Measurements from ENCODE around the gene SCYL3. TPM values are rescaled to one million over a fixed set of nuclear protein-coding genes. Genes with fewer than 3 reads are reported as not detected.
A peak's percentile ranks its signal among the peaks of the same experiment; 100 is the strongest.

The SCYL3 gene
- total RNA-seq, 1 experiment from 2014 or later = 7.8 TPM

DNA sequence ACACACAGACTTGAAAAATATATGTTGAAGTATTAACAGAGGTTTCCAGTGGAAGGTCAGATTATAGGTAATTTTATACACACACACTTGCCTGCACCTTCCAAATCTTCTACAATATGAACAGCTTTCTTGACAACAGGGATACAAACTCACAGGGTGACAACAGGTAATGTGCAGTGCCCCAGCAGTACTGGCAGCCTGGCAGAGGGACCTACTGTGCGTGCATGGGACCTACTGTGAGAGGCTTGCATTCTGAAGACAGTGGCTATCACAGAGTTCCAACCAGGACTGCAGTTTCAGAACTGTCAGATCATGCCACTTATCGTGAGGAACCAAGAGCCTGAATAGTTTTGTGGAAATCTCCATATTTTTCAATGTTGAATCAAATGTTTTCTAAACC, 3.8 kb downstream of the SCYL3 start:
- H3K79me2 ChIP-seq (ENCODE audit: low read depth) = peaks cover 64% of the 10 kb centered on the region
- TF ChIP-seq, protein P1, sequence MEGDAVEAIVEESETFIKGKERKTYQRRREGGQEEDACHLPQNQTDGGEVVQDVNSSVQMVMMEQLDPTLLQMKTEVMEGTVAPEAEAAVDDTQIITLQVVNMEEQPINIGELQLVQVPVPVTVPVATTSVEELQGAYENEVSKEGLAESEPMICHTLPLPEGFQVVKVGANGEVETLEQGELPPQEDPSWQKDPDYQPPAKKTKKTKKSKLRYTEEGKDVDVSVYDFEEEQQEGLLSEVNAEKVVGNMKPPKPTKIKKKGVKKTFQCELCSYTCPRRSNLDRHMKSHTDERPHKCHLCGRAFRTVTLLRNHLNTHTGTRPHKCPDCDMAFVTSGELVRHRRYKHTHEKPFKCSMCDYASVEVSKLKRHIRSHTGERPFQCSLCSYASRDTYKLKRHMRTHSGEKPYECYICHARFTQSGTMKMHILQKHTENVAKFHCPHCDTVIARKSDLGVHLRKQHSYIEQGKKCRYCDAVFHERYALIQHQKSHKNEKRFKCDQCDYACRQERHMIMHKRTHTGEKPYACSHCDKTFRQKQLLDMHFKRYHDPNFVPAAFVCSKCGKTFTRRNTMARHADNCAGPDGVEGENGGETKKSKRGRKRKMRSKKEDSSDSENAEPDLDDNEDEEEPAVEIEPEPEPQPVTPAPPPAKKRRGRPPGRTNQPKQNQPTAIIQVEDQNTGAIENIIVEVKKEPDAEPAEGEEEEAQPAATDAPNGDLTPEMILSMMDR (conservative IDR thresholded peaks at IDR 0.05) = no peak
- no peak for TF ChIP-seq EZH2 (IDR thresholded peaks at IDR 0.05; ENCODE audit: low read depth)
- no peak overlapping the region; the same call in 1 of the 2 replicates for H3K27ac ChIP-seq
- ChIA-PET POLR2A (ENCODE audit: unreplicated experiment) (no interaction called here), CTCF (no interaction called here)
- H2AFZ ChIP-seq = no peak overlapping the region
- 0 out of 2 replicates have a peak overlapping the region, but pooled peaks have one; percentile 89 for H3K4me2 ChIP-seq
- no peaks in the 10 kb centered on the region for H3K27me3 ChIP-seq (ENCODE audit: insufficient read depth, low read depth)
- no peaks in the 10 kb centered on the region for H3K9me3 ChIP-seq (ENCODE audit: insufficient read depth, low read depth)
- no peak for DNase-seq
- no peak overlapping the region for H3K4me3 ChIP-seq
- H3K9me2 ChIP-seq (ENCODE audit: insufficient read depth) = no peaks in the 10 kb centered on the region
- peaks cover 34% of the 10 kb centered on the region for H3F3A ChIP-seq (ENCODE audit: insufficient read depth, low read depth)
- H3K4me1 ChIP-seq (replicated peaks; ENCODE audit: insufficient read depth) = peaks cover 33% of the 10 kb centered on the region
- H4K20me1 ChIP-seq (ENCODE audit: insufficient read depth) = no peaks in the 10 kb centered on the region
- peaks cover 24% of the 10 kb centered on the region for H3K36me3 ChIP-seq (ENCODE audit: low read depth)
- intact Hi-C loops (cut with micrococcal nuclease; ENCODE audit: unreplicated experiment) = loop anchor here (10.0 kb wide), 1 partner anchor 645 kb away; the partner anchor contains the start of gene GORAB
- no TSS peak for BruUV-seq (replicated peaks)

DNA sequence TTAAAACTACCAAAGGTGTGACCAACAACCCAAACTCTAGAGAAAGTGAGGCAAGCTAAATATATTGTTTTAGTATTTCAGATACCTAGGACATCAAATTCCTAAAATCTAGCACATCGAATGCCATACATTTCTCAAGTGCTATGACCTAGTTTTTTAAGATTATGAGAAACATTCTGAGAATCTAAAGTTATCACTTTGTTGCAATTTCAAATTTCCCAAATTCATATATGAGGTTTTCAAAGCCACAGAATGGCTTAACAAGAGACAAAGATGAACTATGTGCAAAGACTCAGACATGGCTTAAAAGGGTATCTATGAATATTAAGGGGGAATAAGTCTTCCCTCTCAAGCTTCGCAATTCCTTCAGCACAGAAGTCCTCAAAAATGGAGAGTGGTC, 6.8 kb downstream of the SCYL3 start:
- Histone ChIP-seq H3K27ac (no peak overlapping the region), H3K4me1 (replicated peaks; ENCODE audit: insufficient read depth) (peaks cover 22% of the 10 kb centered on the region), H3F3A (ENCODE audit: insufficient read depth, low read depth) (peaks cover 23% of the 10 kb centered on the region), H3K36me3 (ENCODE audit: low read depth) (peaks cover 32% of the 10 kb centered on the region), H3K4me2 (no peak overlapping the region), H2AFZ (no peak overlapping the region), H3K79me2 (ENCODE audit: low read depth) (peaks cover 49% of the 10 kb centered on the region), H3K9me2 (ENCODE audit: insufficient read depth) (no peaks in the 10 kb centered on the region), H3K9me3 (ENCODE audit: insufficient read depth, low read depth) (no peaks in the 10 kb centered on the region), H4K20me1 (ENCODE audit: insufficient read depth) (no peaks in the 10 kb centered on the region), H3K27me3 (ENCODE audit: insufficient read depth, low read depth) (no peaks in the 10 kb centered on the region), H3K4me3 (no peak overlapping the region)
- ChIA-PET POLR2A (ENCODE audit: unreplicated experiment) (no interaction called here), CTCF (no interaction called here)
- DNase-seq = no peak
- no peak for TF ChIP-seq EZH2 (IDR thresholded peaks at IDR 0.05; ENCODE audit: low read depth)
- TF ChIP-seq, protein P1 (conservative IDR thresholded peaks at IDR 0.05) = no peak
- BruUV-seq (replicated peaks) = no TSS peak
- intact Hi-C loops (cut with micrococcal nuclease; ENCODE audit: unreplicated experiment) = no loop called here

DNA sequence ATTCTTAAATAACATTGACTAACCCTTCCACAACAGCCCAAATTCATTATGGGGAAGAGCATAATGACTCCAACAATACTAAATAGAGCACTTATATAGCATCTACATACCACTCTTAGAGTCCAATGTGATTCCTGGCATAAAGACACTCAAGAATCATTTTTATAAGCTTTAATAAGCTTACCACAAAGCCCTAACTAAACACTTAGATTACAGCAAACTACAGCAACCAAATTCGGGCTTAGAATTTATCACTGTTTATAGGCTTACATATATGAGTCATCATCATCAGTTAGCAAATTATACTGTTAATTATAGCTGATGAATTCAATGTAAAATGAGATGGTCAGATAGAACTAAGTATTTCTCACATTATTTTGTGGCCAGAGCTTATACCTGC, 7.3 kb downstream of the SCYL3 start:
- H3K27ac ChIP-seq = no peak overlapping the region
- no peak overlapping the region for H2AFZ ChIP-seq
- peaks cover 18% of the 10 kb centered on the region for H3F3A ChIP-seq (ENCODE audit: insufficient read depth, low read depth)
- ChIA-PET POLR2A (ENCODE audit: unreplicated experiment) (no interaction called here), CTCF (no interaction called here)
- peaks cover 32% of the 10 kb centered on the region for H3K36me3 ChIP-seq (ENCODE audit: low read depth)
- BruUV-seq (replicated peaks) = no TSS peak
- H3K9me2 ChIP-seq (ENCODE audit: insufficient read depth) = no peaks in the 10 kb centered on the region
- H3K9me3 ChIP-seq (ENCODE audit: insufficient read depth, low read depth) = no peaks in the 10 kb centered on the region
- TF ChIP-seq, protein P1 (conservative IDR thresholded peaks at IDR 0.05) = no peak
- TF ChIP-seq EZH2 (IDR thresholded peaks at IDR 0.05; ENCODE audit: low read depth) = no peak
- no peak overlapping the region for H3K4me2 ChIP-seq
- no peaks in the 10 kb centered on the region for H3K27me3 ChIP-seq (ENCODE audit: insufficient read depth, low read depth)
- DNase-seq = no peak
- peaks cover 44% of the 10 kb centered on the region for H3K79me2 ChIP-seq (ENCODE audit: low read depth)
- no peak overlapping the region for H3K4me3 ChIP-seq
- H4K20me1 ChIP-seq (ENCODE audit: insufficient read depth) = no peaks in the 10 kb centered on the region
- intact Hi-C loops (cut with micrococcal nuclease; ENCODE audit: unreplicated experiment) = no loop called here
- H3K4me1 ChIP-seq (replicated peaks; ENCODE audit: insufficient read depth) = peaks cover 17% of the 10 kb centered on the region

All from PC-9 (cell line).